Liver (tissue), 2 donors: ENCODE results near the gene TMCC2.

ENCODE experiments used
- TF ChIP-seq, protein P1 (sequence below): IDR thresholded peaks from 2 replicates; pipeline ENCODE4 v1.6.1; 2016; ENCODE audit warnings: antibody characterized with exemption
- TF ChIP-seq, protein P2 (sequence below): IDR thresholded peaks from 2 replicates; pipeline ENCODE4 v1.6.1; 2016; ENCODE audit warnings: antibody characterized with exemption
- TF ChIP-seq, protein P3 (sequence below): IDR thresholded peaks from 2 replicates; pipeline ENCODE4 v1.6.1; 2016; ENCODE audit warnings: antibody characterized with exemption, mild to moderate bottlenecking
- TF ChIP-seq, protein P4 (sequence below): fragments of 150-350 bp; IDR thresholded peaks from 2 replicates; pipeline ENCODE4 v1.5.1; 2017; ENCODE audit warnings: improper control_type of control experiment, low read depth, low read length; ENCODE audit not compliant: missing input control
- donor health status: healthy.

DNA sequence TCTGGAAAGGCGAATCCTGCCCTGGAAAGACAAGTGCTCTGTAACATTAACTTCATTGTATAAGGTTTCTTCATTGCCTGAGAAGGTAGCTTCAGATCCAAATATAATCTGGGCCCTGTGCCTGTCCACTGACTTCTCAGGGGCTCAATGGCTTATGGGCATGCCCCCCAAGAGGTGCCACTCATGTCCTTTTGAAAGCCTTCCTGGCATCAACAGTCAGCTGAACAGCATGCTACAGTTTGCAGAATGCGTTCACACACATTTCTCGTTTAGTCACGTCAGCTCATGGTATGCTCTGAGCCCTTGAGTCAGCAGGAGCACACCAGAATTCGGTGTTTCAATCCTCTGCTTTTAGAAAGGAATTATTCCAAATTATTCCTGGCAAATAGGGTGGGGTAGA, 23.8 kb downstream of the TMCC2 start:
- TF ChIP-seq, protein P1, sequence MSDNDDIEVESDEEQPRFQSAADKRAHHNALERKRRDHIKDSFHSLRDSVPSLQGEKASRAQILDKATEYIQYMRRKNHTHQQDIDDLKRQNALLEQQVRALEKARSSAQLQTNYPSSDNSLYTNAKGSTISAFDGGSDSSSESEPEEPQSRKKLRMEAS: no peak
- TF ChIP-seq, protein P2, sequence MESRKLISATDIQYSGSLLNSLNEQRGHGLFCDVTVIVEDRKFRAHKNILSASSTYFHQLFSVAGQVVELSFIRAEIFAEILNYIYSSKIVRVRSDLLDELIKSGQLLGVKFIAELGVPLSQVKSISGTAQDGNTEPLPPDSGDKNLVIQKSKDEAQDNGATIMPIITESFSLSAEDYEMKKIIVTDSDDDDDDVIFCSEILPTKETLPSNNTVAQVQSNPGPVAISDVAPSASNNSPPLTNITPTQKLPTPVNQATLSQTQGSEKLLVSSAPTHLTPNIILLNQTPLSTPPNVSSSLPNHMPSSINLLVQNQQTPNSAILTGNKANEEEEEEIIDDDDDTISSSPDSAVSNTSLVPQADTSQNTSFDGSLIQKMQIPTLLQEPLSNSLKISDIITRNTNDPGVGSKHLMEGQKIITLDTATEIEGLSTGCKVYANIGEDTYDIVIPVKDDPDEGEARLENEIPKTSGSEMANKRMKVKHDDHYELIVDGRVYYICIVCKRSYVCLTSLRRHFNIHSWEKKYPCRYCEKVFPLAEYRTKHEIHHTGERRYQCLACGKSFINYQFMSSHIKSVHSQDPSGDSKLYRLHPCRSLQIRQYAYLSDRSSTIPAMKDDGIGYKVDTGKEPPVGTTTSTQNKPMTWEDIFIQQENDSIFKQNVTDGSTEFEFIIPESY: no peak
- TF ChIP-seq, protein P3, sequence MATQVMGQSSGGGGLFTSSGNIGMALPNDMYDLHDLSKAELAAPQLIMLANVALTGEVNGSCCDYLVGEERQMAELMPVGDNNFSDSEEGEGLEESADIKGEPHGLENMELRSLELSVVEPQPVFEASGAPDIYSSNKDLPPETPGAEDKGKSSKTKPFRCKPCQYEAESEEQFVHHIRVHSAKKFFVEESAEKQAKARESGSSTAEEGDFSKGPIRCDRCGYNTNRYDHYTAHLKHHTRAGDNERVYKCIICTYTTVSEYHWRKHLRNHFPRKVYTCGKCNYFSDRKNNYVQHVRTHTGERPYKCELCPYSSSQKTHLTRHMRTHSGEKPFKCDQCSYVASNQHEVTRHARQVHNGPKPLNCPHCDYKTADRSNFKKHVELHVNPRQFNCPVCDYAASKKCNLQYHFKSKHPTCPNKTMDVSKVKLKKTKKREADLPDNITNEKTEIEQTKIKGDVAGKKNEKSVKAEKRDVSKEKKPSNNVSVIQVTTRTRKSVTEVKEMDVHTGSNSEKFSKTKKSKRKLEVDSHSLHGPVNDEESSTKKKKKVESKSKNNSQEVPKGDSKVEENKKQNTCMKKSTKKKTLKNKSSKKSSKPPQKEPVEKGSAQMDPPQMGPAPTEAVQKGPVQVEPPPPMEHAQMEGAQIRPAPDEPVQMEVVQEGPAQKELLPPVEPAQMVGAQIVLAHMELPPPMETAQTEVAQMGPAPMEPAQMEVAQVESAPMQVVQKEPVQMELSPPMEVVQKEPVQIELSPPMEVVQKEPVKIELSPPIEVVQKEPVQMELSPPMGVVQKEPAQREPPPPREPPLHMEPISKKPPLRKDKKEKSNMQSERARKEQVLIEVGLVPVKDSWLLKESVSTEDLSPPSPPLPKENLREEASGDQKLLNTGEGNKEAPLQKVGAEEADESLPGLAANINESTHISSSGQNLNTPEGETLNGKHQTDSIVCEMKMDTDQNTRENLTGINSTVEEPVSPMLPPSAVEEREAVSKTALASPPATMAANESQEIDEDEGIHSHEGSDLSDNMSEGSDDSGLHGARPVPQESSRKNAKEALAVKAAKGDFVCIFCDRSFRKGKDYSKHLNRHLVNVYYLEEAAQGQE: no peak
- TF ChIP-seq, protein P4, sequence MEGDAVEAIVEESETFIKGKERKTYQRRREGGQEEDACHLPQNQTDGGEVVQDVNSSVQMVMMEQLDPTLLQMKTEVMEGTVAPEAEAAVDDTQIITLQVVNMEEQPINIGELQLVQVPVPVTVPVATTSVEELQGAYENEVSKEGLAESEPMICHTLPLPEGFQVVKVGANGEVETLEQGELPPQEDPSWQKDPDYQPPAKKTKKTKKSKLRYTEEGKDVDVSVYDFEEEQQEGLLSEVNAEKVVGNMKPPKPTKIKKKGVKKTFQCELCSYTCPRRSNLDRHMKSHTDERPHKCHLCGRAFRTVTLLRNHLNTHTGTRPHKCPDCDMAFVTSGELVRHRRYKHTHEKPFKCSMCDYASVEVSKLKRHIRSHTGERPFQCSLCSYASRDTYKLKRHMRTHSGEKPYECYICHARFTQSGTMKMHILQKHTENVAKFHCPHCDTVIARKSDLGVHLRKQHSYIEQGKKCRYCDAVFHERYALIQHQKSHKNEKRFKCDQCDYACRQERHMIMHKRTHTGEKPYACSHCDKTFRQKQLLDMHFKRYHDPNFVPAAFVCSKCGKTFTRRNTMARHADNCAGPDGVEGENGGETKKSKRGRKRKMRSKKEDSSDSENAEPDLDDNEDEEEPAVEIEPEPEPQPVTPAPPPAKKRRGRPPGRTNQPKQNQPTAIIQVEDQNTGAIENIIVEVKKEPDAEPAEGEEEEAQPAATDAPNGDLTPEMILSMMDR: no peak
